Measurements from ENCODE around the gene PTCSC3. TPM values are rescaled to one million over a fixed set of nuclear protein-coding genes. Genes with fewer than 3 reads are reported as not detected.

Gene PTCSC3
- total RNA-seq, 1 donor from 2014 or later = not detected

DNA sequence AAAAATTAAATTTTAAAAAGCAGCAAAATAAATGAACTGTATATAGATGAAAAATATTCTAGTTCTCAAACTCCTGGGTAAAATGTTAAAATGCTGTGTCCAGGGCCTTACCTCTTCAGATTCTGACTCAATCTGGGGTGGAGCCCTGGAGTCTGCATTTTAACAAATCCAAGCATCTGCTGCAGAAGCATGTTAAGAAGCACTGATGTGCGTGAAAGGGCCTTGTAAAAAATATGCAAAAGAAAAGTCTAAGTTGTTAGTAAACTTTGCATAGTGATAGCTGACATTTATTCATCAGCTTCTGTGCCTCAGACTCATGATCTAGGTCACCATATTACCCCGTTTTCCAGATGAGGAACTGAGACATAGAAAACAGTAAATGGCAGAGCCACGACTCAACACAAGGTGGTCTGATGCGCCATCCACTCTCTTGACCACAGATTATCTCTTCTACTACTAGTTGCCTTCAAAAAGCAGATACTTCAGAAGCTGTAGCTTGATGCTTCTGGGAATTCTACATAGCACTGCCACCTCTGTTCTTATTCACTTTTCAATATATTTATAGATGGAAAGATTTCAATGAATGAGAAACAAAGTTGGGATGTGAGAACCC, 28.0 kb upstream of the PTCSC3 start:
- Mint-ChIP-seq H3K36me3 (ENCODE audit: unreplicated experiment) (no peaks in the 10 kb centered on the region), H3K4me3 (ENCODE audit: unreplicated experiment) (no peak overlapping the region), H3K4me1 (ENCODE audit: low read depth, unreplicated experiment) (no peaks in the 10 kb centered on the region), H3K9me3 (ENCODE audit: unreplicated experiment) (peaks cover 2% of the 10 kb centered on the region), H3K27me3 (ENCODE audit: unreplicated experiment) (peaks cover 2% of the 10 kb centered on the region), H3K27ac (ENCODE audit: unreplicated experiment) (no peak overlapping the region)
- no peak for DNase-seq
- no peak for TF ChIP-seq CTCF (IDR thresholded peaks at IDR 0.05; ENCODE audit: partially characterized antibody, unreplicated experiment)

- no peak for DNase-seq
- H3K36me3 Mint-ChIP-seq (ENCODE audit: unreplicated experiment) = no peaks in the 10 kb centered on the region
Observed at GRCh38 chr14:36198378-36198777, 21.9 kb upstream of the PTCSC3 start.

DNA sequence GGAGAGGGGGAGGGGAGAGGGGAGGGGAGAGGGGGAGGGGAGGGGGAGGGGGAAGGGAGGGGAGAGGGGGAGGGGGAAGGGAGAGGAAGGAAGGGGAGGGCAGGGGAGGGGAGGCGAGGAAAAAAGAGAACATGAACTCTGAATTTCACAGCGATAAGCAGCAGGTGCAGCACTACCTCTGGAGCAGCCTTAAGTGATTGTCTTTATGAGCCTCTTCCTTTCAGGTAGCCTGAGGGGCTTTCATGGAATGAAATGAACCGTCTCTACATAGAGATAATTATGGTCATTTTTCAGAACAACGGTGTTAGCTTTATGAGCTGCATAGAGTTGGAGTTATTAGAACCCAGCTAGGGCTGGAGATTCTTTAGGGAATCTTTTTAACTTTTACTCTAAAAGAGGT, 18.1 kb upstream of the PTCSC3 start:
- Mint-ChIP-seq H3K27ac (ENCODE audit: unreplicated experiment) (no peak overlapping the region), H3K9me3 (ENCODE audit: unreplicated experiment) (no peaks in the 10 kb centered on the region), H3K4me1 (ENCODE audit: low read depth, unreplicated experiment) (no peaks in the 10 kb centered on the region), H3K4me3 (ENCODE audit: unreplicated experiment) (no peak overlapping the region), H3K36me3 (ENCODE audit: unreplicated experiment) (no peaks in the 10 kb centered on the region), H3K27me3 (ENCODE audit: unreplicated experiment) (no peaks in the 10 kb centered on the region)
- TF ChIP-seq CTCF (IDR thresholded peaks at IDR 0.05; ENCODE audit: partially characterized antibody, unreplicated experiment) = no peak
- DNase-seq = no peak

More at GRCh38 chr14:36198378-36198777, 21.9 kb upstream of the PTCSC3 start:
- TF ChIP-seq CTCF (IDR thresholded peaks at IDR 0.05; ENCODE audit: partially characterized antibody, unreplicated experiment) = no peak
- no peak overlapping the region for H3K27ac Mint-ChIP-seq (ENCODE audit: unreplicated experiment)
- no peaks in the 10 kb centered on the region for H3K9me3 Mint-ChIP-seq (ENCODE audit: unreplicated experiment)
- H3K4me1 Mint-ChIP-seq (ENCODE audit: low read depth, unreplicated experiment) = no peaks in the 10 kb centered on the region
- H3K4me3 Mint-ChIP-seq (ENCODE audit: unreplicated experiment) = no peak overlapping the region
- no peaks in the 10 kb centered on the region for H3K27me3 Mint-ChIP-seq (ENCODE audit: unreplicated experiment)

DNA sequence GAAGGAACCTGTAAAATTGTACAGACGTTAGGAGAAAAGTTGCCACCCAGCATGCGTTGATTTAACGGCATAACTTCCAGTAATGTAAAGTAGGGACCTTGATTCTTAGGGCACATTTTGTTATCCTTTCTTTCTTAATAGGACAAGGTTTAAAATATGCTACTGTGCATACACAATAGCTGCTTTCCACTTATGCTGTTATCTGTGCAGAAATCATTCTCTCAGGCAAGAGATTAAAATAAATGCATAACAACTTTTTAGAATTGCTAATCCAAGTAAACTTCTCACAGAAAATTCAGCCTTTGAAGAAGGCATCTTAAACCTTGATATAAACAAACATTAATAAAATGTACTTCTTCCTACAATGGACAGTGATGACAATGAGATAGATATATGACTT, 16.0 kb upstream of the PTCSC3 start:
- Mint-ChIP-seq H3K4me1 (ENCODE audit: low read depth, unreplicated experiment) (no peaks in the 10 kb centered on the region), H3K9me3 (ENCODE audit: unreplicated experiment) (no peaks in the 10 kb centered on the region), H3K4me3 (ENCODE audit: unreplicated experiment) (no peak overlapping the region), H3K27me3 (ENCODE audit: unreplicated experiment) (no peaks in the 10 kb centered on the region), H3K27ac (ENCODE audit: unreplicated experiment) (no peak overlapping the region), H3K36me3 (ENCODE audit: unreplicated experiment) (no peaks in the 10 kb centered on the region)
- TF ChIP-seq CTCF (IDR thresholded peaks at IDR 0.05; ENCODE audit: partially characterized antibody, unreplicated experiment) = no peak
- no peak for DNase-seq

DNA sequence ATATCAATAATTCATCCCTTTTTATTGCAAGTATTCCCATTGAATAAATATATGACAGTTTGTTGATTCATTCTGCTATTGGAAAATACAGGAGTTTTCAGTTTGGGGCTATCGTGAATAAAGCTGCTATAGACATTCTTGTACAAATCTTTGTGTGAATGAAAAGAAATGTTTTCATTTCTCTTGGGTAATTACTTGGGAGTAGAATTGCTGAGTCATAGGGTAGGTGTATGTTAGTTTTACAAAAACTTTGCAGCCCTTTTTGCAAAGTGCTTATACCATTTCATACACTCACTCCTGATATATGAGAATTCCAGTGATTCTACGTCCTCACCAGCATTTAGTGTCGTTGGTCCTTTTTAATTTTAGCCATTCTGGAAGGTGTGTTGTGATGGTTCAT, 6.9 kb upstream of the PTCSC3 start:
- Mint-ChIP-seq H3K27ac (ENCODE audit: unreplicated experiment) (no peak overlapping the region), H3K4me1 (ENCODE audit: low read depth, unreplicated experiment) (no peaks in the 10 kb centered on the region), H3K4me3 (ENCODE audit: unreplicated experiment) (no peak overlapping the region), H3K27me3 (ENCODE audit: unreplicated experiment) (no peaks in the 10 kb centered on the region), H3K9me3 (ENCODE audit: unreplicated experiment) (no peaks in the 10 kb centered on the region), H3K36me3 (ENCODE audit: unreplicated experiment) (no peaks in the 10 kb centered on the region)
- TF ChIP-seq CTCF (IDR thresholded peaks at IDR 0.05; ENCODE audit: partially characterized antibody, unreplicated experiment) = no peak
- DNase-seq = no peak

Measured in glutamatergic neuron (in vitro differentiated cells).